GM23248 (cell line): Measurements from ENCODE around the gene SLC16A12.

Experiments used
- EZH2 ChIP-seq: fragments of 200-600 bp; sonication (generic); IDR thresholded peaks from 2 replicates; pipeline ENCODE4 v1.6.1; 2018; ENCODE audit warnings: antibody characterized with exemption, mild to moderate bottlenecking; ENCODE audit not compliant: insufficient read depth, poor library complexity, severe bottlenecking
- EZH2phosphoT487 ChIP-seq: fragments of 200-600 bp; sonication (generic); IDR thresholded peaks from 2 replicates; pipeline ENCODE4 v1.6.1; 2018; ENCODE audit warnings: antibody characterized with exemption, moderate library complexity, mild to moderate bottlenecking, low read depth; ENCODE audit not compliant: insufficient read depth

- TF ChIP-seq EZH2 (no peak), EZH2phosphoT487 (no peak)
These were observed 60.9 kb downstream of the SLC16A12 start for GRCh38 chr10:89474452-89474851.
